Skin of body (tissue), 2 donors: ENCODE measurements around the gene MACROD1. TPM values are rescaled to one million over a fixed set of nuclear protein-coding genes. Genes with fewer than 3 reads are reported as not detected.
A peak's percentile ranks its signal among the peaks of the same experiment; 100 is the strongest.

Experiments used
- DNase-seq: peaks from one replicate; lab custom pipeline; 2025; lab: John Stamatoyannopoulos, UW
- total RNA-seq: library from RNA; depleted of rRNA; stranded (reverse); fragments of >200 nt; gene quantifications from one replicate; pipeline ENCODE4 v1.2.3, GENCODE V29; 2014

Gene MACROD1
- total RNA-seq, 1 donor from 2014 or later, result 23.1 TPM

- peak; percentile 21 for DNase-seq
Measured at GRCh38 chr11:64036087-64037026, 129.6 kb downstream of the MACROD1 start.

GRCh38 chr11:64035576-64035975 lies 130.3 kb downstream of the MACROD1 start, which contains the start of gene FLRT1:
FLRT1 (plus strand) TSS chr11:64035931; CDS start chr11:64116268, 80,337 bp downstream.
- no peak for DNase-seq

- DNase-seq, result no peak
Measured at GRCh38 chr11:64035081-64035524, 130.8 kb downstream of the MACROD1 start.

GRCh38 chr11:64034411-64034811 lies 131.5 kb downstream of the MACROD1 start:
- no peak for DNase-seq

GRCh38 chr11:64032050-64032449 lies 133.9 kb downstream of the MACROD1 start:
- no peak for DNase-seq

GRCh38 chr11:64031001-64031400 lies 134.9 kb downstream of the MACROD1 start:
- DNase-seq, result no peak

- DNase-seq, result no peak
Measured at GRCh38 chr11:64029773-64030172, 136.1 kb downstream of the MACROD1 start.

GRCh38 chr11:64028398-64029115 lies 137.4 kb downstream of the MACROD1 start:
- no peak for DNase-seq

GRCh38 chr11:64027651-64028397 lies 138.1 kb downstream of the MACROD1 start:
- no peak for DNase-seq

GRCh38 chr11:64026575-64027205 lies 139.2 kb downstream of the MACROD1 start:
- no peak for DNase-seq

GRCh38 chr11:64025205-64025604 lies 140.7 kb downstream of the MACROD1 start:
- no peak for DNase-seq

- no peak for DNase-seq
Measured at GRCh38 chr11:64023712-64024710, 141.9 kb downstream of the MACROD1 start.

GRCh38 chr11:64022125-64022784 lies 143.7 kb downstream of the MACROD1 start:
- no peak for DNase-seq

GRCh38 chr11:64021757-64022093 lies 144.2 kb downstream of the MACROD1 start:
- no peak for DNase-seq

- no peak for DNase-seq
Measured at GRCh38 chr11:64020976-64021756, 144.7 kb downstream of the MACROD1 start.

GRCh38 chr11:64019106-64020037 lies 146.5 kb downstream of the MACROD1 start:
- no peak for DNase-seq

GRCh38 chr11:64018310-64018709 lies 147.6 kb downstream of the MACROD1 start:
- DNase-seq, result no peak

- no peak for DNase-seq
Measured at GRCh38 chr11:64017945-64018224, 148.0 kb downstream of the MACROD1 start.
